HG03045 (cell line): Measurements from ENCODE around the gene ITIH6.
"Not testable (repeated sequence)": the region's sequence is repeated elsewhere in the genome, so short reads cannot be mapped to it uniquely, and the experiment has no call there.

Experiments used
- ATAC-seq: cut with Tn5 transposase; IDR thresholded peaks from one replicate; pipeline ENCODE4 v1.9.1; 2021; ENCODE audit warnings: mild to moderate bottlenecking, moderate library complexity; ENCODE audit not compliant: unreplicated experiment

The ITIH6 gene

GRCh38 chrX:54798137-54798536 is at the start of gene ITIH6:
TSS of gene ITIH6 (minus strand) at chrX:54798255. CDS start at chrX:54798210, 45 bp downstream.
- no peak for ATAC-seq

GRCh38 chrX:54847700-54848099 is 49.6 kb upstream of the ITIH6 start:
- not testable (repeated sequence) for ATAC-seq

- ATAC-seq = no peak
These were observed 45.0 kb upstream of the ITIH6 start for GRCh38 chrX:54843050-54843449.

GRCh38 chrX:54842607-54843006 is 44.6 kb upstream of the ITIH6 start:
- no peak for ATAC-seq

- not testable (repeated sequence) for ATAC-seq
These were observed 43.3 kb upstream of the ITIH6 start for GRCh38 chrX:54841184-54841874.

- no peak for ATAC-seq
These were observed 40.5 kb upstream of the ITIH6 start for GRCh38 chrX:54838583-54838982.

- no peak for ATAC-seq
These were observed 28.5 kb upstream of the ITIH6 start for GRCh38 chrX:54826598-54826997.

GRCh38 chrX:54825716-54826438 is 27.8 kb upstream of the ITIH6 start:
- ATAC-seq = no peak

GRCh38 chrX:54824722-54825121 is 26.7 kb upstream of the ITIH6 start:
- no peak for ATAC-seq

GRCh38 chrX:54824195-54824594 is 26.1 kb upstream of the ITIH6 start:
- ATAC-seq = no peak

- no peak for ATAC-seq
These were observed 23.3 kb upstream of the ITIH6 start for GRCh38 chrX:54821310-54821709.

- no peak for ATAC-seq
These were observed 22.7 kb upstream of the ITIH6 start for GRCh38 chrX:54820737-54821136.

GRCh38 chrX:54819201-54819600 is 21.1 kb upstream of the ITIH6 start:
- no peak for ATAC-seq

GRCh38 chrX:54818221-54818620 is 20.2 kb upstream of the ITIH6 start:
- no peak for ATAC-seq

GRCh38 chrX:54817220-54817820 is 19.3 kb upstream of the ITIH6 start:
- ATAC-seq = no peak

- no peak for ATAC-seq
These were observed 14.3 kb upstream of the ITIH6 start for GRCh38 chrX:54812306-54812705.

- ATAC-seq = no peak
These were observed 13.3 kb upstream of the ITIH6 start for GRCh38 chrX:54811301-54811885.

GRCh38 chrX:54810532-54810931 is 12.5 kb upstream of the ITIH6 start:
- no peak for ATAC-seq

GRCh38 chrX:54808605-54809483 is 10.8 kb upstream of the ITIH6 start:
- peak; percentile 95 for ATAC-seq

GRCh38 chrX:54808109-54808604 is 10.1 kb upstream of the ITIH6 start:
- ATAC-seq = peak; percentile 38
